C4-2B (cell line): ENCODE measurements around the gene TP53I3.

Experiments used
- ZFX ChIP-seq: fragments of 450-650 bp; IDR thresholded peaks from 2 replicates; pipeline ENCODE4 v1.6.1; 2017
- TF ChIP-seq, protein P1 (sequence below): fragments of 450-650 bp; conservative IDR thresholded peaks from 2 replicates; pipeline ENCODE4 v1.5.1; 2017; ENCODE audit warnings: mild to moderate bottlenecking

GRCh38 chr2:24054366-24055010, 30.1 kb downstream of the TP53I3 start:
- TF ChIP-seq, protein P1, sequence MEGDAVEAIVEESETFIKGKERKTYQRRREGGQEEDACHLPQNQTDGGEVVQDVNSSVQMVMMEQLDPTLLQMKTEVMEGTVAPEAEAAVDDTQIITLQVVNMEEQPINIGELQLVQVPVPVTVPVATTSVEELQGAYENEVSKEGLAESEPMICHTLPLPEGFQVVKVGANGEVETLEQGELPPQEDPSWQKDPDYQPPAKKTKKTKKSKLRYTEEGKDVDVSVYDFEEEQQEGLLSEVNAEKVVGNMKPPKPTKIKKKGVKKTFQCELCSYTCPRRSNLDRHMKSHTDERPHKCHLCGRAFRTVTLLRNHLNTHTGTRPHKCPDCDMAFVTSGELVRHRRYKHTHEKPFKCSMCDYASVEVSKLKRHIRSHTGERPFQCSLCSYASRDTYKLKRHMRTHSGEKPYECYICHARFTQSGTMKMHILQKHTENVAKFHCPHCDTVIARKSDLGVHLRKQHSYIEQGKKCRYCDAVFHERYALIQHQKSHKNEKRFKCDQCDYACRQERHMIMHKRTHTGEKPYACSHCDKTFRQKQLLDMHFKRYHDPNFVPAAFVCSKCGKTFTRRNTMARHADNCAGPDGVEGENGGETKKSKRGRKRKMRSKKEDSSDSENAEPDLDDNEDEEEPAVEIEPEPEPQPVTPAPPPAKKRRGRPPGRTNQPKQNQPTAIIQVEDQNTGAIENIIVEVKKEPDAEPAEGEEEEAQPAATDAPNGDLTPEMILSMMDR, result no peak
- no peak for TF ChIP-seq ZFX
